ENCODE data around the gene IGLL1. TPM values are rescaled to one million over a fixed set of nuclear protein-coding genes. Genes with fewer than 3 reads are reported as not detected.
"Not testable (repeated sequence)": the region's sequence is repeated elsewhere in the genome, so short reads cannot be mapped to it uniquely, and the experiment has no call there.

The IGLL1 gene
- total RNA-seq (under 1 TPM in 2 of 5 donors, not detected in 3; 0.30 to 0.64 TPM), total RNA-seq (0 to 0.55 (median 0.06) reads per million in 29 experiments)
- not detected for total RNA-seq (2013)

GRCh38 chr22:23579870-23580575 is at the start of gene IGLL1:
TSS of gene IGLL1 (minus strand) at chr22:23580290. CDS start at chr22:23580190, 100 bp downstream.
- ChIA-PET POLR2A (no interaction called here), CTCF (no interaction called here)
- H3K27me3 ChIP-seq (replicated peaks in 1 of 2; ENCODE audit: control insufficient read depth in 2 of 2, extremely low read depth in 1 of 2, insufficient read depth in 2 of 2, low read length in 1 of 2) = peaks cover 0 to 49% of the 10 kb centered on the region in 2 experiments
- H3K4me1 ChIP-seq (ENCODE audit: control insufficient read depth in 1 of 2, extremely low read depth in 1 of 2, insufficient read depth in 2 of 2, low read length in 2 of 2) = no peaks in the 10 kb centered on the region
- Mint-ChIP-seq H3K27ac (no peak within 1 kb of the TSS), H3K27me3 (peaks cover 23 to 49% of the 10 kb centered on the region in 2 donors), H3K4me1 (peaks cover 0 to 4% (median 0%) of the 10 kb centered on the region in 3 donors), H3K36me3 (no peaks in the 10 kb centered on the region), H3K9me3 (no peaks in the 10 kb centered on the region), H3K4me3 (no peak within 1 kb of the TSS)
- H3K36me3 ChIP-seq (ENCODE audit: control insufficient read depth in 2 of 2, extremely low read depth in 1 of 2, insufficient read depth in 1 of 2, low read length in 1 of 2) = no peaks in the 10 kb centered on the region
- no peaks in the 10 kb centered on the region for H3K9me3 ChIP-seq
- no peak within 1 kb of the TSS for H3K27ac ChIP-seq (ENCODE audit: low read length)
- no peak within 1 kb of the TSS for H3K4me3 ChIP-seq (ENCODE audit: control insufficient read depth in 1 of 2, extremely low read depth in 1 of 2, low read length in 1 of 2)
- DNase-seq (no peak), ATAC-seq (replicated peaks in 1 of 4) (no peak)
- 51% methylated on average over 12 of the region's 12 CpGs for WGBS (ENCODE audit: insufficient coverage)

GRCh38 chr22:23628056-23628743 is 48.1 kb upstream of the IGLL1 start:
- H3K27me3 ChIP-seq (replicated peaks in 1 of 2; ENCODE audit: control insufficient read depth in 2 of 2, extremely low read depth in 1 of 2, insufficient read depth in 2 of 2, low read length in 1 of 2); H3K36me3 Mint-ChIP-seq; POLR2A ChIA-PET; ATAC-seq (replicated peaks in 1 of 4); H3K27ac ChIP-seq (ENCODE audit: low read length); H3K4me1 ChIP-seq (ENCODE audit: control insufficient read depth in 1 of 2, extremely low read depth in 1 of 2, insufficient read depth in 2 of 2, low read length in 2 of 2); H3K4me3 ChIP-seq (ENCODE audit: control insufficient read depth in 1 of 2, extremely low read depth in 1 of 2, low read length in 1 of 2); H3K4me3 Mint-ChIP-seq; H3K27ac Mint-ChIP-seq; H3K9me3 Mint-ChIP-seq; H3K9me3 ChIP-seq; H3K27me3 Mint-ChIP-seq; DNase-seq; H3K36me3 ChIP-seq (ENCODE audit: control insufficient read depth in 2 of 2, extremely low read depth in 1 of 2, insufficient read depth in 1 of 2, low read length in 1 of 2); H3K4me1 Mint-ChIP-seq: not testable (repeated sequence)
- CTCF ChIA-PET = interaction anchor here in 1 of 2 donors (0.5 to 1.3 kb wide), 3 partner anchors 9 to 217 kb away, joined by 3 to 6 read pairs (median 4); no protein-coding TSS in a partner anchor
- 71% methylated on average over 4 of the region's 6 CpGs for WGBS (ENCODE audit: insufficient coverage)

GRCh38 chr22:23627401-23628055 is 47.4 kb upstream of the IGLL1 start:
- CTCF ChIA-PET = interaction anchor here in 1 of 2 donors (0.5 to 1.3 kb wide), 3 partner anchors 9 to 218 kb away, joined by 3 to 6 read pairs (median 4); no protein-coding TSS in a partner anchor
- H3K27me3 ChIP-seq (replicated peaks in 1 of 2; ENCODE audit: control insufficient read depth in 2 of 2, extremely low read depth in 1 of 2, insufficient read depth in 2 of 2, low read length in 1 of 2); H3K27ac ChIP-seq (ENCODE audit: low read length); POLR2A ChIA-PET; H3K4me3 ChIP-seq (ENCODE audit: control insufficient read depth in 1 of 2, extremely low read depth in 1 of 2, low read length in 1 of 2); H3K4me3 Mint-ChIP-seq; H3K4me1 ChIP-seq (ENCODE audit: control insufficient read depth in 1 of 2, extremely low read depth in 1 of 2, insufficient read depth in 2 of 2, low read length in 2 of 2); H3K36me3 Mint-ChIP-seq; H3K9me3 ChIP-seq; H3K27ac Mint-ChIP-seq; H3K4me1 Mint-ChIP-seq; H3K36me3 ChIP-seq (ENCODE audit: control insufficient read depth in 2 of 2, extremely low read depth in 1 of 2, insufficient read depth in 1 of 2, low read length in 1 of 2); H3K9me3 Mint-ChIP-seq; H3K27me3 Mint-ChIP-seq: not testable (repeated sequence)
- WGBS (ENCODE audit: insufficient coverage) = 0% methylated on average over 2 of the region's 3 CpGs
- ATAC-seq (replicated peaks in 1 of 4) (peak; percentile 73 to 86 (median 76)), DNase-seq (peak; percentile 17 to 66 (median 48))

GRCh38 chr22:23626286-23626975 is 46.3 kb upstream of the IGLL1 start:
- H3K4me3 Mint-ChIP-seq = no peak overlapping the region
- DNase-seq = no peak
- no peak overlapping the region for H3K27ac Mint-ChIP-seq
- H3K9me3 ChIP-seq = no peaks in the 10 kb centered on the region
- no CpG with 5 or more reads among the region's 2 CpGs for WGBS (ENCODE audit: insufficient coverage)
- H3K4me1 Mint-ChIP-seq = peaks cover 0 to 5% (median 0%) of the 10 kb centered on the region in 3 donors
- ChIA-PET POLR2A (no interaction called here), CTCF (no interaction called here)
- H3K27me3 ChIP-seq (replicated peaks in 1 of 2; ENCODE audit: control insufficient read depth in 2 of 2, extremely low read depth in 1 of 2, insufficient read depth in 2 of 2, low read length in 1 of 2) = no peaks in the 10 kb centered on the region
- no peaks in the 10 kb centered on the region for H3K4me1 ChIP-seq (ENCODE audit: control insufficient read depth in 1 of 2, extremely low read depth in 1 of 2, insufficient read depth in 2 of 2, low read length in 2 of 2)
- no peaks in the 10 kb centered on the region for H3K9me3 Mint-ChIP-seq
- no peaks in the 10 kb centered on the region for H3K27me3 Mint-ChIP-seq
- no peak for ATAC-seq (replicated peaks in 1 of 4)
- no peak overlapping the region for H3K4me3 ChIP-seq (ENCODE audit: control insufficient read depth in 1 of 2, extremely low read depth in 1 of 2, low read length in 1 of 2)
- no peak overlapping the region for H3K27ac ChIP-seq (ENCODE audit: low read length)
- no peaks in the 10 kb centered on the region for H3K36me3 ChIP-seq (ENCODE audit: control insufficient read depth in 2 of 2, extremely low read depth in 1 of 2, insufficient read depth in 1 of 2, low read length in 1 of 2)
- peaks cover 3% of the 10 kb centered on the region for H3K36me3 Mint-ChIP-seq

GRCh38 chr22:23622634-23623033 is 42.5 kb upstream of the IGLL1 start:
- H3K27ac Mint-ChIP-seq = no peak overlapping the region
- WGBS (ENCODE audit: insufficient coverage) = no CpG with 5 or more reads among the region's 2 CpGs
- H3K4me3 Mint-ChIP-seq = no peak overlapping the region
- no peaks in the 10 kb centered on the region for H3K9me3 Mint-ChIP-seq
- Histone ChIP-seq H3K9me3 (no peaks in the 10 kb centered on the region), H3K4me3 (ENCODE audit: control insufficient read depth in 1 of 2, extremely low read depth in 1 of 2, low read length in 1 of 2) (no peak overlapping the region), H3K4me1 (ENCODE audit: control insufficient read depth in 1 of 2, extremely low read depth in 1 of 2, insufficient read depth in 2 of 2, low read length in 2 of 2) (no peaks in the 10 kb centered on the region), H3K36me3 (ENCODE audit: control insufficient read depth in 2 of 2, extremely low read depth in 1 of 2, insufficient read depth in 1 of 2, low read length in 1 of 2) (no peaks in the 10 kb centered on the region), H3K27me3 (replicated peaks in 1 of 2; ENCODE audit: control insufficient read depth in 2 of 2, extremely low read depth in 1 of 2, insufficient read depth in 2 of 2, low read length in 1 of 2) (no peaks in the 10 kb centered on the region), H3K27ac (ENCODE audit: low read length) (no peak overlapping the region)
- CTCF ChIA-PET = no interaction called here
- no peaks in the 10 kb centered on the region for H3K27me3 Mint-ChIP-seq
- no peak for DNase-seq
- H3K4me1 Mint-ChIP-seq = peaks cover 0 to 5% (median 0%) of the 10 kb centered on the region in 3 donors
- no peak for ATAC-seq (replicated peaks in 1 of 4)
- H3K36me3 Mint-ChIP-seq = peaks cover 6% of the 10 kb centered on the region
- POLR2A ChIA-PET = no interaction called here

GRCh38 chr22:23621916-23622315 is 41.8 kb upstream of the IGLL1 start:
- CTCF ChIA-PET; H3K4me1 Mint-ChIP-seq; H3K27ac ChIP-seq (ENCODE audit: low read length); H3K27me3 ChIP-seq (replicated peaks in 1 of 2; ENCODE audit: control insufficient read depth in 2 of 2, extremely low read depth in 1 of 2, insufficient read depth in 2 of 2, low read length in 1 of 2); H3K27me3 Mint-ChIP-seq; POLR2A ChIA-PET; H3K4me3 Mint-ChIP-seq; H3K36me3 Mint-ChIP-seq; H3K9me3 Mint-ChIP-seq; H3K27ac Mint-ChIP-seq; DNase-seq; H3K36me3 ChIP-seq (ENCODE audit: control insufficient read depth in 2 of 2, extremely low read depth in 1 of 2, insufficient read depth in 1 of 2, low read length in 1 of 2); H3K4me3 ChIP-seq (ENCODE audit: control insufficient read depth in 1 of 2, extremely low read depth in 1 of 2, low read length in 1 of 2); H3K9me3 ChIP-seq; H3K4me1 ChIP-seq (ENCODE audit: control insufficient read depth in 1 of 2, extremely low read depth in 1 of 2, insufficient read depth in 2 of 2, low read length in 2 of 2); ATAC-seq (replicated peaks in 1 of 4): not testable (repeated sequence)
- WGBS (ENCODE audit: insufficient coverage) = 83% methylated on average over 1 of the region's 2 CpGs
